Measurements from ENCODE around the gene FAM210B. TPM values are rescaled to one million over a fixed set of nuclear protein-coding genes. Genes with fewer than 3 reads are reported as not detected.

Gene FAM210B
- total and polyA plus RNA-seq, 2 of the 13 experiments (the other 11 are each of a cell fraction or from before 2014, with no cell fraction given), result 75.9 to 107 TPM

GRCh38 chr20:56392132-56392880 is 33.5 kb downstream of the FAM210B start, which contains the start of the genes AURKA and CSTF1 (continued):
- TF ChIP-seq, protein P1, sequence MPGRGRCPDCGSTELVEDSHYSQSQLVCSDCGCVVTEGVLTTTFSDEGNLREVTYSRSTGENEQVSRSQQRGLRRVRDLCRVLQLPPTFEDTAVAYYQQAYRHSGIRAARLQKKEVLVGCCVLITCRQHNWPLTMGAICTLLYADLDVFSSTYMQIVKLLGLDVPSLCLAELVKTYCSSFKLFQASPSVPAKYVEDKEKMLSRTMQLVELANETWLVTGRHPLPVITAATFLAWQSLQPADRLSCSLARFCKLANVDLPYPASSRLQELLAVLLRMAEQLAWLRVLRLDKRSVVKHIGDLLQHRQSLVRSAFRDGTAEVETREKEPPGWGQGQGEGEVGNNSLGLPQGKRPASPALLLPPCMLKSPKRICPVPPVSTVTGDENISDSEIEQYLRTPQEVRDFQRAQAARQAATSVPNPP (CRISPR knock-in tag; IDR thresholded peaks at IDR 0.05), result peak; percentile 89
- peak; percentile 99 for TF ChIP-seq CCDC6 (CRISPR knock-in tag; IDR thresholded peaks at IDR 0.05)
- TF ChIP-seq, protein P2, sequence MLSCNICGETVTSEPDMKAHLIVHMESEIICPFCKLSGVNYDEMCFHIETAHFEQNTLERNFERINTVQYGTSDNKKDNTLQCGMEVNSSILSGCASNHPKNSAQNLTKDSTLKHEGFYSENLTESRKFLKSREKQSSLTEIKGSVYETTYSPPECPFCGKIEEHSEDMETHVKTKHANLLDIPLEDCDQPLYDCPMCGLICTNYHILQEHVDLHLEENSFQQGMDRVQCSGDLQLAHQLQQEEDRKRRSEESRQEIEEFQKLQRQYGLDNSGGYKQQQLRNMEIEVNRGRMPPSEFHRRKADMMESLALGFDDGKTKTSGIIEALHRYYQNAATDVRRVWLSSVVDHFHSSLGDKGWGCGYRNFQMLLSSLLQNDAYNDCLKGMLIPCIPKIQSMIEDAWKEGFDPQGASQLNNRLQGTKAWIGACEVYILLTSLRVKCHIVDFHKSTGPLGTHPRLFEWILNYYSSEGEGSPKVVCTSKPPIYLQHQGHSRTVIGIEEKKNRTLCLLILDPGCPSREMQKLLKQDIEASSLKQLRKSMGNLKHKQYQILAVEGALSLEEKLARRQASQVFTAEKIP (CRISPR knock-in tag; IDR thresholded peaks at IDR 0.05; ENCODE audit: borderline replicate concordance), result no peak
- peak; percentile 16; the same call in 1 of the 2 replicates for TF ChIP-seq NFE2L1 (CRISPR knock-in tag; IDR thresholded peaks at IDR 0.05; ENCODE audit: borderline replicate concordance)
- peak; percentile 98; the same call in 1 of the 2 replicates for TF ChIP-seq MAF1 (CRISPR knock-in tag; IDR thresholded peaks at IDR 0.05; ENCODE audit: borderline replicate concordance)
- TF ChIP-seq, protein P3, sequence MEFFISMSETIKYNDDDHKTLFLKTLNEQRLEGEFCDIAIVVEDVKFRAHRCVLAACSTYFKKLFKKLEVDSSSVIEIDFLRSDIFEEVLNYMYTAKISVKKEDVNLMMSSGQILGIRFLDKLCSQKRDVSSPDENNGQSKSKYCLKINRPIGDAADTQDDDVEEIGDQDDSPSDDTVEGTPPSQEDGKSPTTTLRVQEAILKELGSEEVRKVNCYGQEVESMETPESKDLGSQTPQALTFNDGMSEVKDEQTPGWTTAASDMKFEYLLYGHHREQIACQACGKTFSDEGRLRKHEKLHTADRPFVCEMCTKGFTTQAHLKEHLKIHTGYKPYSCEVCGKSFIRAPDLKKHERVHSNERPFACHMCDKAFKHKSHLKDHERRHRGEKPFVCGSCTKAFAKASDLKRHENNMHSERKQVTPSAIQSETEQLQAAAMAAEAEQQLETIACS (CRISPR knock-in tag; IDR thresholded peaks at IDR 0.05), result peak; percentile 67; the same call in 1 of the 2 replicates
- TF ChIP-seq RNF219 (CRISPR knock-in tag; IDR thresholded peaks at IDR 0.05), result 0 out of 2 replicates have a peak, but pooled peaks have one; percentile 91
- no peak for TF ChIP-seq ZNF282 (IDR thresholded peaks at IDR 0.05; ENCODE audit: partially characterized antibody)
- peak; percentile 98 for TF ChIP-seq PHF21A (CRISPR knock-in tag; IDR thresholded peaks at IDR 0.05)
- TF ChIP-seq CHCHD3 (CRISPR knock-in tag; IDR thresholded peaks at IDR 0.05), result peak; percentile 78
- TF ChIP-seq HOXA3 (CRISPR knock-in tag; IDR thresholded peaks at IDR 0.05), result peak; percentile 100
- TF ChIP-seq, protein P4, sequence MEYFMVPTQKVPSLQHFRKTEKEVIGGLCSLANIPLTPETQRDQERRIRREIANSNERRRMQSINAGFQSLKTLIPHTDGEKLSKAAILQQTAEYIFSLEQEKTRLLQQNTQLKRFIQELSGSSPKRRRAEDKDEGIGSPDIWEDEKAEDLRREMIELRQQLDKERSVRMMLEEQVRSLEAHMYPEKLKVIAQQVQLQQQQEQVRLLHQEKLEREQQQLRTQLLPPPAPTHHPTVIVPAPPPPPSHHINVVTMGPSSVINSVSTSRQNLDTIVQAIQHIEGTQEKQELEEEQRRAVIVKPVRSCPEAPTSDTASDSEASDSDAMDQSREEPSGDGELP (IDR thresholded peaks at IDR 0.05; ENCODE audit: borderline replicate concordance, low read depth), result peak; percentile 75
- TF ChIP-seq, protein P5, sequence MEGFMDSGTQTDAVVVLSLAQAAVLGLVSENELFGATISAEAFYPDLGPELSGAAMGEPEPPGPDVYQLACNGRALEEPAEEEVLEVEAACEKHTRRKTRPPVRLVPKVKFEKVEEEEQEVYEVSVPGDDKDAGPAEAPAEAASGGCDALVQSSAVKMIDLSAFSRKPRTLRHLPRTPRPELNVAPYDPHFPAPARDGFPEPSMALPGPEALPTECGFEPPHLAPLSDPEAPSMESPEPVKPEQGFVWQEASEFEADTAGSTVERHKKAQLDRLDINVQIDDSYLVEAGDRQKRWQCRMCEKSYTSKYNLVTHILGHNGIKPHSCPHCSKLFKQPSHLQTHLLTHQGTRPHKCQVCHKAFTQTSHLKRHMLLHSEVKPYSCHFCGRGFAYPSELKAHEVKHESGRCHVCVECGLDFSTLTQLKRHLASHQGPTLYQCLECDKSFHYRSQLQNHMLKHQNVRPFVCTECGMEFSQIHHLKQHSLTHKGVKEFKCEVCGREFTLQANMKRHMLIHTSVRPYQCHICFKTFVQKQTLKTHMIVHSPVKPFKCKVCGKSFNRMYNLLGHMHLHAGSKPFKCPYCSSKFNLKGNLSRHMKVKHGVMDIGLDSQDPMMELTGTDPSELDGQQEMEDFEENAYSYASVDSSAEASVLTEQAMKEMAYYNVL (CRISPR knock-in tag; IDR thresholded peaks at IDR 0.05; ENCODE audit: borderline replicate concordance), result peak; percentile 93; the same call in 1 of the 2 replicates
- peak; percentile 97 for TF ChIP-seq ZNF607 (CRISPR knock-in tag; IDR thresholded peaks at IDR 0.05; ENCODE audit: borderline replicate concordance)
- TF ChIP-seq ZNF841 (CRISPR knock-in tag; IDR thresholded peaks at IDR 0.05; ENCODE audit: borderline replicate concordance), result 0 out of 2 replicates have a peak, but pooled peaks have one; percentile 81
- TF ChIP-seq ZBTB44 (CRISPR knock-in tag; IDR thresholded peaks at IDR 0.05), result no peak; the same call in 1 of the 2 replicates
